ENCODE measurements around the gene RPS27. TPM values are rescaled to one million over a fixed set of nuclear protein-coding genes. Genes with fewer than 3 reads are reported as not detected.

RPS27 gene
- total and polyA plus RNA-seq, 10 of the 15 experiments (the other 5 are each of a cell fraction or from before 2014, with no cell fraction given): 2,708 to 14,234 (median 8,874) TPM

DNA sequence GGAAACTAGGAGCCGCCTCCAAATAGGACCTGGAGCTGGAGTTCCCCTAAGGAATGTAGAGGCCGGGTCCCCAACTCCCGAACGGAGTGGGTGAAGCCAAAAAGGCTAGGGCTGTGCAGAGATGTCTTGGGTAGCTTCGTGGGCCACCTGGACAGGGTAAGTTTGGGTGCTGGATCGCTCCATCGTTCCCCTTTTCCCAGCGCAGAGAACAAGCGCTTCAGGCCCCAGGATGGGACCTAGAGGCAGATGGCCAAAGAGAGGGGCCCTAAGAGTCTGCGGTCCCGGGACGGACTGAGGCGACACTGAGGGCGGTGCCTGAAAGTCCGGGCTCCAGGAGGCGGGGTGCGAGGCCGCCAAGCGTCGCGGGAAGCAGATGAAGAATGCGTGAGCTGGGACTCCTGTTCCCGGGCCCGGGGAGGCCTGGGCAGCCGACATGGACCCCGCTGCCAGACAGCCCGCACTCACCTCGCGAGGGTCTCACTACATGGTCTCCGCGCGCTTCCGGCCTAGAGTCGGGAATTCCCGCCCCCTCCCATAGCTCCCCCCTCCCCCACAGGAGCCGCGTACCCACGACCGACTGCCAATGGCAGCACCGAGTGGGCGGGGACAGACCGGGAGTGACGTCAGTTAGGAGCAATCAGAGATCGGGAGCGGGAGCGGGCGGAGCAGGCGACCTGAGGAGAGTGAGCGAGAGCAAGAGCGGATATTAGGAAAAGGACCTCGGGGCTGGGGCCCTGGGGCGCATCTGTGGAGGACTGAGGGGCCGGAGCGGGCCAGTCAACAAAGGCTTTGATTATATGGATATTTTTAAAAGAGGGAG is 27.3 kb upstream of the RPS27 start, which contains the start of gene SLC39A1 (continued):
- TF ChIP-seq SUPT20H (IDR thresholded peaks at IDR 0.05; ENCODE audit: borderline replicate concordance, control insufficient read depth, low read depth, low read length) (no peak), STAT1 (conservative IDR thresholded peaks at IDR 0.05) (no peak), JUNB (IDR thresholded peaks at IDR 0.05) (no peak), EP300 (IDR thresholded peaks at IDR 0.05; ENCODE audit: borderline replicate concordance in 1 of 2, control insufficient read depth in 1 of 2, low read depth in 2 of 2, low read length in 2 of 2) (peak in 1 of 2 experiments; percentile 25; a peak in 1 of 4 replicates), IKZF2 (IDR thresholded peaks at IDR 0.05) (peak in 1 of 2 experiments; percentile 73; a peak in 3 of 4 replicates), IKZF1 (conservative IDR thresholded peaks at IDR 0.05) (peak; percentile 67; the same call in 1 of the 2 replicates), CREM (IDR thresholded peaks at IDR 0.05; ENCODE audit: low read depth) (peak; percentile 84), SIX5 (IDR thresholded peaks at IDR 0.05; ENCODE audit: low read depth, low read length, severe bottlenecking) (no peak), BHLHE40 (IDR thresholded peaks at IDR 0.05; ENCODE audit: borderline replicate concordance in 1 of 2, low read depth in 2 of 2, low read length in 1 of 2) (peak; percentile 37 to 55; a peak in 2 of 4 replicates), ZNF207 (IDR thresholded peaks at IDR 0.05; ENCODE audit: borderline replicate concordance) (0 out of 2 replicates have a peak, but pooled peaks have one; percentile 40), POLR2AphosphoS2 (IDR thresholded peaks at IDR 0.05; ENCODE audit: low read depth, low read length) (peak; percentile 64), GABPA (IDR thresholded peaks at IDR 0.05; ENCODE audit: low read depth) (no peak), SMAD1 (IDR thresholded peaks at IDR 0.05; ENCODE audit: low read depth, partially characterized antibody) (no peak), GATAD2B (conservative IDR thresholded peaks at IDR 0.05; ENCODE audit: low read depth) (peak; percentile 34; the same call in 1 of the 2 replicates), POLR2A (IDR thresholded peaks at IDR 0.05; ENCODE audit: low read depth, low read length) (peak; percentile 90), FOS (IDR thresholded peaks at IDR 0.05; ENCODE audit: borderline replicate concordance, extremely low read depth, insufficient read length) (peak; percentile 11), EED (IDR thresholded peaks at IDR 0.05; ENCODE audit: low read depth) (peak; percentile 2; the same call in 1 of the 2 replicates), NR2C1 (IDR thresholded peaks at IDR 0.05) (no peak), TAF1 (IDR thresholded peaks at IDR 0.05; ENCODE audit: borderline replicate concordance, low read depth, low read length) (peak; percentile 68), POU2F2 (IDR thresholded peaks at IDR 0.05; ENCODE audit: borderline replicate concordance, low read depth, low read length) (no peak), PML (IDR thresholded peaks at IDR 0.05; ENCODE audit: low read length) (no peak), ETV6 (conservative IDR thresholded peaks at IDR 0.05 in 1 of 2, IDR thresholded peaks at IDR 0.05 in 1 of 2; ENCODE audit: borderline replicate concordance in 1 of 2, low read depth in 1 of 2) (no peak), KLF5 (IDR thresholded peaks at IDR 0.05; ENCODE audit: partially characterized antibody) (no peak)
- TF ChIP-seq, protein P1, sequence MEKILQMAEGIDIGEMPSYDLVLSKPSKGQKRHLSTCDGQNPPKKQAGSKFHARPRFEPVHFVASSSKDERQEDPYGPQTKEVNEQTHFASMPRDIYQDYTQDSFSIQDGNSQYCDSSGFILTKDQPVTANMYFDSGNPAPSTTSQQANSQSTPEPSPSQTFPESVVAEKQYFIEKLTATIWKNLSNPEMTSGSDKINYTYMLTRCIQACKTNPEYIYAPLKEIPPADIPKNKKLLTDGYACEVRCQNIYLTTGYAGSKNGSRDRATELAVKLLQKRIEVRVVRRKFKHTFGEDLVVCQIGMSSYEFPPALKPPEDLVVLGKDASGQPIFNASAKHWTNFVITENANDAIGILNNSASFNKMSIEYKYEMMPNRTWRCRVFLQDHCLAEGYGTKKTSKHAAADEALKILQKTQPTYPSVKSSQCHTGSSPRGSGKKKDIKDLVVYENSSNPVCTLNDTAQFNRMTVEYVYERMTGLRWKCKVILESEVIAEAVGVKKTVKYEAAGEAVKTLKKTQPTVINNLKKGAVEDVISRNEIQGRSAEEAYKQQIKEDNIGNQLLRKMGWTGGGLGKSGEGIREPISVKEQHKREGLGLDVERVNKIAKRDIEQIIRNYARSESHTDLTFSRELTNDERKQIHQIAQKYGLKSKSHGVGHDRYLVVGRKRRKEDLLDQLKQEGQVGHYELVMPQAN (conservative IDR thresholded peaks at IDR 0.05): peak; percentile 31; the same call in 1 of the 2 replicates
- TF ChIP-seq, protein P2, sequence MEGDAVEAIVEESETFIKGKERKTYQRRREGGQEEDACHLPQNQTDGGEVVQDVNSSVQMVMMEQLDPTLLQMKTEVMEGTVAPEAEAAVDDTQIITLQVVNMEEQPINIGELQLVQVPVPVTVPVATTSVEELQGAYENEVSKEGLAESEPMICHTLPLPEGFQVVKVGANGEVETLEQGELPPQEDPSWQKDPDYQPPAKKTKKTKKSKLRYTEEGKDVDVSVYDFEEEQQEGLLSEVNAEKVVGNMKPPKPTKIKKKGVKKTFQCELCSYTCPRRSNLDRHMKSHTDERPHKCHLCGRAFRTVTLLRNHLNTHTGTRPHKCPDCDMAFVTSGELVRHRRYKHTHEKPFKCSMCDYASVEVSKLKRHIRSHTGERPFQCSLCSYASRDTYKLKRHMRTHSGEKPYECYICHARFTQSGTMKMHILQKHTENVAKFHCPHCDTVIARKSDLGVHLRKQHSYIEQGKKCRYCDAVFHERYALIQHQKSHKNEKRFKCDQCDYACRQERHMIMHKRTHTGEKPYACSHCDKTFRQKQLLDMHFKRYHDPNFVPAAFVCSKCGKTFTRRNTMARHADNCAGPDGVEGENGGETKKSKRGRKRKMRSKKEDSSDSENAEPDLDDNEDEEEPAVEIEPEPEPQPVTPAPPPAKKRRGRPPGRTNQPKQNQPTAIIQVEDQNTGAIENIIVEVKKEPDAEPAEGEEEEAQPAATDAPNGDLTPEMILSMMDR (IDR thresholded peaks at IDR 0.05 in 2 of 3, conservative IDR thresholded peaks at IDR 0.05 in 1 of 3; ENCODE audit: control insufficient read depth in 2 of 3, extremely low read depth in 1 of 3, insufficient read depth in 1 of 3, low read depth in 3 of 3, low read length in 3 of 3): no peak
